ENCODE results near the gene STRIP2. TPM values are rescaled to one million over a fixed set of nuclear protein-coding genes. Genes with fewer than 3 reads are reported as not detected.

Gene STRIP2, protein sequence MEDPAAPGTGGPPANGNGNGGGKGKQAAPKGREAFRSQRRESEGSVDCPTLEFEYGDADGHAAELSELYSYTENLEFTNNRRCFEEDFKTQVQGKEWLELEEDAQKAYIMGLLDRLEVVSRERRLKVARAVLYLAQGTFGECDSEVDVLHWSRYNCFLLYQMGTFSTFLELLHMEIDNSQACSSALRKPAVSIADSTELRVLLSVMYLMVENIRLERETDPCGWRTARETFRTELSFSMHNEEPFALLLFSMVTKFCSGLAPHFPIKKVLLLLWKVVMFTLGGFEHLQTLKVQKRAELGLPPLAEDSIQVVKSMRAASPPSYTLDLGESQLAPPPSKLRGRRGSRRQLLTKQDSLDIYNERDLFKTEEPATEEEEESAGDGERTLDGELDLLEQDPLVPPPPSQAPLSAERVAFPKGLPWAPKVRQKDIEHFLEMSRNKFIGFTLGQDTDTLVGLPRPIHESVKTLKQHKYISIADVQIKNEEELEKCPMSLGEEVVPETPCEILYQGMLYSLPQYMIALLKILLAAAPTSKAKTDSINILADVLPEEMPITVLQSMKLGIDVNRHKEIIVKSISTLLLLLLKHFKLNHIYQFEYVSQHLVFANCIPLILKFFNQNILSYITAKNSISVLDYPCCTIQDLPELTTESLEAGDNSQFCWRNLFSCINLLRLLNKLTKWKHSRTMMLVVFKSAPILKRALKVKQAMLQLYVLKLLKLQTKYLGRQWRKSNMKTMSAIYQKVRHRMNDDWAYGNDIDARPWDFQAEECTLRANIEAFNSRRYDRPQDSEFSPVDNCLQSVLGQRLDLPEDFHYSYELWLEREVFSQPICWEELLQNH
- total RNA-seq = 10 to 100 TPM; 14.3 to 43.9 (median 24.7) TPM

DNA sequence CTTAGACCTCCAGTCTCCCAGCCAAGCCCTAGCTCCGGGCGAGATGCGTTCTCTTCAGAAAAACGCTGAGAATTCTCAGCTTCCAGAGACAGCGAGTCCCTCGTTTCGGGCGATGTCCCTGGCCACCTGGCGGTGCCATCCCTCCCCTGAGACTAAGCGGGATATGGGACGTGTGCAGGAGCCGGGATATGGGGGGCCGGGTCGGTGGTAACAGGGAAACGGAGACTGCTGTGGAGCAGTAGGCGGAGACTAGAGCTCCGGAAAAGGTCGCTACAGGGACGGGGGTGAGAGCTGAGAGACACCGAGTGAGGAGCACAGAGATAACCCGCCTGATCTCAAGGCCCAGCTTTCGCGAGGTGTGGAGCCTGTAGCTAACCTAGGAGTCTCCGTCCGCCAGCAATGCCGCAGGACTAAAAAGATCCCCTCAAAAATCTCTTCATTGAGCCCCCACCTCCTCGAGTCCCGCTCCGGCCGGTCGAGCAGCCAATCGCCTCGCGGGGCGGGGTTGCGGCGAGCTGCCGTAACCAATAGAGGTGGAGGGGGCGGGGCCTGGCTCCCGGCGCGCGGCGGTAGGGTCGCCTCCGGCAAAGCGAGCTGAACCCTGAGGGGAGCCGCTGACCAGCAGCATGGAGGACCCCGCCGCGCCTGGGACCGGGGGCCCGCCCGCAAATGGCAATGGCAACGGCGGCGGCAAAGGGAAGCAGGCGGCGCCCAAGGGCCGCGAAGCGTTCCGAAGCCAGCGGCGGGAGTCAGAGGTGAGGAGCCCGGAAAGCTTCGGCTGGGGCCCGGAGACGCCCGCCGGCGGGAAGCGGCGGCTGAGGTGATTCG is at the start of gene STRIP2:
STRIP2 (plus strand) TSS at position 586 of the 828 bp plus-strand sequence; CDS start at position 627, 41 bp downstream.
- peak within 1 kb of the TSS; percentile 86 to 92 (median 88) for H3K27ac ChIP-seq
- peak; percentile 85 to 91 for ATAC-seq
- no peaks in the 10 kb centered on the region for H3K9me3 ChIP-seq
- H3K36me3 ChIP-seq = no peaks in the 10 kb centered on the region
- peak; percentile 89 to 91 for DNase-seq
- no peaks in the 10 kb centered on the region for H3K27me3 ChIP-seq
- in situ Hi-C loops (cut with MboI; ENCODE audit: low sequenced_read_pairs in 4 of 4) = no loop called here
- TF ChIP-seq CTCF (IDR thresholded peaks at IDR 0.05 in 4 of 5, conservative IDR thresholded peaks at IDR 0.05 in 1 of 5) (peak in 1 of 5 experiments; percentile 26), POLR2A (IDR thresholded peaks at IDR 0.05) (peak; percentile 89 to 96)
- intact Hi-C loops (cut with DNase I; ENCODE audit: low total_unique reads) = loop anchor here (2.0 kb wide), 1 partner anchor 43 kb away; no protein-coding TSS in a partner anchor
- H3K4me3 ChIP-seq = peak within 1 kb of the TSS; percentile 74 to 89 (median 80)
- peaks cover 17 to 36% of the 10 kb centered on the region in 2 donors for H3K4me1 ChIP-seq

GRCh38 chr7:129385116-129385515 is 49.1 kb upstream of the STRIP2 start:
- in situ Hi-C loops (cut with MboI; ENCODE audit: low sequenced_read_pairs in 4 of 4) = no loop called here
- H3K27me3 ChIP-seq = no peaks in the 10 kb centered on the region
- H3K4me1 ChIP-seq = peaks cover 5 to 6% of the 10 kb centered on the region in 2 donors
- ATAC-seq = no peak
- H3K36me3 ChIP-seq = peaks cover 0 to 1% of the 10 kb centered on the region in 2 donors
- no peak overlapping the region for H3K27ac ChIP-seq
- intact Hi-C loops (cut with DNase I; ENCODE audit: low total_unique reads) = loop anchor here (5.0 kb wide), 1 partner anchor 43 kb away; no protein-coding TSS in a partner anchor
- DNase-seq = no peak
- TF ChIP-seq CTCF (IDR thresholded peaks at IDR 0.05 in 4 of 5, conservative IDR thresholded peaks at IDR 0.05 in 1 of 5) (no peak), POLR2A (IDR thresholded peaks at IDR 0.05) (no peak)
- H3K4me3 ChIP-seq = no peak overlapping the region
- H3K9me3 ChIP-seq = no peaks in the 10 kb centered on the region

DNA sequence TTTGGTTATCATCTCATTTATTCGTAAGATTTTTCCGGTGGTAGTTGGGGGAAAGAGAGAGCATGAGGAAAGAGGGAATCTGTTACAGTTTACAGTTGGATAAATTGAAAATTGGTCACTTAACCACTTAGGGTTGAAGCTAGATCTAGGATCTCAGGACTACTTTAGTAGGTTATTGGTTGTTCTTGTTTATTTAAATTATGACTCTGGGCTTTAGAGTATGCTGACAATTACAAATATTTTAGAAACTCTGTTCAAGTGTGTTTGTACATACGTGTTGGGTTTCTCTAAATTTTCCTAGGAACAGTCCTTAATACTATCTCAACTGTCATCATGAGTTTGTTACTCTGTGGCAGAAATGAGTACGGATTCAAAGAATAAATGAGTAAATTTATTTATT is 48.6 kb upstream of the STRIP2 start:
- TF ChIP-seq CTCF (IDR thresholded peaks at IDR 0.05 in 4 of 5, conservative IDR thresholded peaks at IDR 0.05 in 1 of 5) (no peak), POLR2A (IDR thresholded peaks at IDR 0.05) (no peak)
- DNase-seq (no peak), ATAC-seq (no peak)
- Histone ChIP-seq H3K4me3 (no peak overlapping the region), H3K27ac (no peak overlapping the region), H3K9me3 (no peaks in the 10 kb centered on the region), H3K36me3 (no peaks in the 10 kb centered on the region), H3K4me1 (peaks cover 8 to 9% of the 10 kb centered on the region in 2 donors), H3K27me3 (no peaks in the 10 kb centered on the region)
- in situ Hi-C loops (cut with MboI; ENCODE audit: low sequenced_read_pairs in 4 of 4) = no loop called here
- intact Hi-C loops (cut with DNase I; ENCODE audit: low total_unique reads) = loop anchor here (5.0 kb wide), 1 partner anchor 43 kb away; no protein-coding TSS in a partner anchor

GRCh38 chr7:129386506-129386905 is 47.7 kb upstream of the STRIP2 start:
- in situ Hi-C loops (cut with MboI; ENCODE audit: low sequenced_read_pairs in 4 of 4) = no loop called here
- Histone ChIP-seq H3K36me3 (no peaks in the 10 kb centered on the region), H3K27me3 (no peaks in the 10 kb centered on the region), H3K4me1 (peaks cover 17% of the 10 kb centered on the region in 2 donors), H3K27ac (no peak overlapping the region), H3K4me3 (no peak overlapping the region), H3K9me3 (no peaks in the 10 kb centered on the region)
- no peak for TF ChIP-seq CTCF (IDR thresholded peaks at IDR 0.05 in 4 of 5, conservative IDR thresholded peaks at IDR 0.05 in 1 of 5)
- TF ChIP-seq POLR2A (IDR thresholded peaks at IDR 0.05) = no peak
- intact Hi-C loops (cut with DNase I; ENCODE audit: low total_unique reads) = loop anchor here (5.0 kb wide), 1 partner anchor 44 kb away; no protein-coding TSS in a partner anchor
- no peak for ATAC-seq
- DNase-seq = no peak

Measured in gastrocnemius medialis (tissue), 4 donors.